ENCODE measurements around the gene FAM25G. TPM values are rescaled to one million over a fixed set of nuclear protein-coding genes. Genes with fewer than 3 reads are reported as not detected.

Gene FAM25G
- total RNA-seq, 6 donors from 2014 or later: not detected

DNA sequence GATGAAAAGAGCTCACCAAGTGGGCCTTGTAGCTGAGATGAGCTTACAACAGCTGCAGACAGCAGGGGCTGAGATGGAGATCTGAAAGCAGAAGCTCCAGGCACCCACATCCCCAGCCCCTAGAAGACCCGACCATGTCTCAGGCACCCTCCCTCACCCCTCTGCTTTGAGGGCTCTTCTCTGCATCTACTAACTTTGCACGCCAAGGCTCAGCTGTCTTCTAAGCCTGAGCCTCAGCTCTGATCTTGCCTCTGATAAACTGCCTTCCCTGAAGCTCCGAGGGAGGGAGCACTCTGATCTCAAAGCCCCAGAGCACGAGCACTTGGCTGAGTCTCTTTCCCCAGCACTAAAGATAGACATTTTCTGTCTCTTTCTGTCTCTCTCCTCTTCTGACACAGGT lies 49.6 kb downstream of the FAM25G start:
- Histone ChIP-seq H3K27me3 (no peaks in the 10 kb centered on the region), H3K4me1 (no peaks in the 10 kb centered on the region), H3K36me3 (no peaks in the 10 kb centered on the region), H3K27ac (no peak overlapping the region), H3K9me3 (peaks cover 0 to 17% (median 13%) of the 10 kb centered on the region in 4 donors), H3K4me3 (no peak overlapping the region)
- DNase-seq (no peak), ATAC-seq (ENCODE audit: low FRiP score in 2 of 2) (no peak)
- 66 to 78% methylated on average over 4 of the region's 4 CpGs for WGBS, 2 donors
- TF ChIP-seq EP300 (IDR thresholded peaks at IDR 0.05): no peak
- no peak for TF ChIP-seq CTCF (IDR thresholded peaks at IDR 0.05)
- TF ChIP-seq POLR2A (IDR thresholded peaks at IDR 0.05): no peak
- TF ChIP-seq POLR2AphosphoS5 (IDR thresholded peaks at IDR 0.05): no peak

DNA sequence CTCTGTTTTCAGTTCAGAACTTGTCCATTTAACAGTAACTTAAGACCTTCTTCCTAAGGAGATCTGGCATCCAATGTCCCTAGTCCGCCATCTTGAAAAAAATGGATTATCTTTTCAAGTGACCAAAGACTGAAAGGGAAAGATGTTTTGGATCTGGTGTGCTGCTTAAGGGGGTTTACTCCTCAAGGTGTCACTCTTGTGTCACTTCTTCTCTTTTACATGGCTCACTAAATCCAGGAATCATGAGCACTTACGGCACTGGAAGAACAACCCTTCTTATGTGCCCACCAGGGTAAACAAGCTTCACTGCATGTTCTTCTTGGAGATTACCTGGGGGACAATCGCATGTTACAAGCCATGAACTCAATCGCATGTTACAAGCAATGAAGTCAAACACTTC lies 51.3 kb downstream of the FAM25G start:
- no peak overlapping the region for H3K4me3 ChIP-seq
- no peak for TF ChIP-seq POLR2AphosphoS5 (IDR thresholded peaks at IDR 0.05)
- H3K4me1 ChIP-seq: no peaks in the 10 kb centered on the region
- DNase-seq: no peak
- WGBS, 2 donors: 88% methylated on average over 4 of the region's 4 CpGs
- no peaks in the 10 kb centered on the region for H3K27me3 ChIP-seq
- no peaks in the 10 kb centered on the region for H3K36me3 ChIP-seq
- peaks cover 0 to 6% (median 2%) of the 10 kb centered on the region in 4 donors for H3K9me3 ChIP-seq
- H3K27ac ChIP-seq: no peak overlapping the region
- ATAC-seq (ENCODE audit: low FRiP score in 2 of 2): no peak

DNA sequence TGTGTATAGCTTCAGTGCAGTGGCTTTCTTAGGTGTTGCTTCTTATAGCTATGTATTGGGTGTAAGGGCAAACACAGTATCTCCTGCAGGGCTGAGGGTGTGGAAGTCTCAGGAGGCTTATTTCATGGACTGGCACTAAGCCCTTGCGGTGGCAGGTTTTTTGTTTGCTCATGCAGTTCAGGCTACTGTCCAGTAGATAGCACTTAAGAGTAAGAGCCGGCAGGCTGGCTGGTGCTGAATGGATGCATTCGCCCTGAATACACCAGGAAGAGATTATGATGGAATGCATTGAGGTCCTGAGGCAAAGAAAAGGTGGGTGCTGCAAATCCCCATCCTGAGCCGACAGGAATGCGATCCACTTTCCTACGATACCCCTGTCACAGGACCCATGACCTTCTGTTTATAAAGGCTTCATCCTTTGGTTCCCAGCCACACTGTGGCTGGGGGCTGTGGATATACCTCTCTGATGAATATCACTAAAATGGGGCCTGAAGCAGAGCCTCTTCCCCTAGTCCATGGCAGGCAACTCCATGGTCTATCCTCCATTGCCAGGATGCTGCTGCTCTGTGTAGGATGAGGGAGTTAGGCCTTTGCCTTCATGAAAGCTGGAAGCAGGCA lies 52.5 kb downstream of the FAM25G start:
- DNase-seq: no peak
- WGBS, 2 donors: 55% methylated on average over 6 of the region's 6 CpGs
- no peaks in the 10 kb centered on the region for H3K36me3 ChIP-seq
- ATAC-seq (ENCODE audit: low FRiP score in 2 of 2): peak; percentile 35 to 75
- H3K27ac ChIP-seq: no peak overlapping the region
- no peaks in the 10 kb centered on the region for H3K27me3 ChIP-seq
- H3K9me3 ChIP-seq: no peaks in the 10 kb centered on the region
- TF ChIP-seq POLR2A (IDR thresholded peaks at IDR 0.05): no peak
- peak in 3 of 6 experiments; percentile 17 to 27 (median 24) for TF ChIP-seq CTCF (IDR thresholded peaks at IDR 0.05)
- no peaks in the 10 kb centered on the region for H3K4me1 ChIP-seq
- no peak overlapping the region for H3K4me3 ChIP-seq

Small RNAs within 50 kb of the gene (small RNA-seq; reads per million reads assigned to genes)
- 0 reads per million in 4 donors for gene AL591684.3
- 0 reads per million in 4 donors for gene RNA5SP312

Other genes starting within 250 kb of the FAM25G start
- 10 to 100 TPM in 2 of 6 donors, 1 to 10 TPM in 4; 1.8 to 23.4 (median 7.8) TPM for gene GDF10, start 191.5 kb downstream of the FAM25G start, total RNA-seq
- gene GDF2, start 169.2 kb downstream of the FAM25G start, total RNA-seq: not detected
- not detected for gene RBP3, start 143.3 kb downstream of the FAM25G start, total RNA-seq
- under 1 TPM in 4 of 6 donors, not detected in 2; 0.15 to 0.66 (median 0.28) TPM for gene ZNF488, start 107.4 kb downstream of the FAM25G start, total RNA-seq
- gene ANXA8, start 7.6 kb downstream of the FAM25G start, total RNA-seq: 10 to 100 TPM in 3 of 6 donors, 1 to 10 TPM in 3; 4.2 to 25.6 (median 10.7) TPM
- 10 to 100 TPM in 2 of 6 donors, 1 to 10 TPM in 4; 3.6 to 40.9 (median 8.5) TPM for gene AGAP9, start 31.9 kb upstream of the FAM25G start, total RNA-seq